ENCODE data around the gene SSNA1. TPM values are rescaled to one million over a fixed set of nuclear protein-coding genes. Genes with fewer than 3 reads are reported as not detected.

The SSNA1 gene
- total RNA-seq, 1 donor: 58.7 TPM

- DNase-seq (ENCODE audit: low read depth): no peak
- no peak for TF ChIP-seq CTCF (IDR thresholded peaks at IDR 0.05; ENCODE audit: insufficient read depth, low read depth, low read length)
- H3K4me3 ChIP-seq (ENCODE audit: low read depth, low read length): no peak overlapping the region
These were observed 14.4 kb upstream of the SSNA1 start for GRCh38 chr9:137173796-137174664.

GRCh38 chr9:137174722-137175293 lies 13.7 kb upstream of the SSNA1 start:
- no peak for TF ChIP-seq CTCF (IDR thresholded peaks at IDR 0.05; ENCODE audit: insufficient read depth, low read depth, low read length)
- H3K4me3 ChIP-seq (ENCODE audit: low read depth, low read length): no peak overlapping the region
- DNase-seq (ENCODE audit: low read depth): no peak

GRCh38 chr9:137175345-137175961 lies 13.0 kb upstream of the SSNA1 start:
- H3K4me3 ChIP-seq (ENCODE audit: low read depth, low read length): no peak overlapping the region
- DNase-seq (ENCODE audit: low read depth): no peak
- peak; percentile 29 for TF ChIP-seq CTCF (IDR thresholded peaks at IDR 0.05; ENCODE audit: insufficient read depth, low read depth, low read length)

GRCh38 chr9:137176302-137177182 lies 11.9 kb upstream of the SSNA1 start:
- TF ChIP-seq CTCF (IDR thresholded peaks at IDR 0.05; ENCODE audit: insufficient read depth, low read depth, low read length): peak; percentile 65
- H3K4me3 ChIP-seq (ENCODE audit: low read depth, low read length): no peak overlapping the region
- peak; percentile 38 for DNase-seq (ENCODE audit: low read depth)

- no peak for TF ChIP-seq CTCF (IDR thresholded peaks at IDR 0.05; ENCODE audit: insufficient read depth, low read depth, low read length)
- DNase-seq (ENCODE audit: low read depth): no peak
- H3K4me3 ChIP-seq (ENCODE audit: low read depth, low read length): no peak overlapping the region
These were observed 10.1 kb upstream of the SSNA1 start for GRCh38 chr9:137178201-137178938.
